ENCODE measurements around the gene KIF13A. TPM values are rescaled to one million over a fixed set of nuclear protein-coding genes. Genes with fewer than 3 reads are reported as not detected.

KIF13A gene
- total RNA-seq, 1 donor from 2014 or later, result 29.0 TPM

DNA sequence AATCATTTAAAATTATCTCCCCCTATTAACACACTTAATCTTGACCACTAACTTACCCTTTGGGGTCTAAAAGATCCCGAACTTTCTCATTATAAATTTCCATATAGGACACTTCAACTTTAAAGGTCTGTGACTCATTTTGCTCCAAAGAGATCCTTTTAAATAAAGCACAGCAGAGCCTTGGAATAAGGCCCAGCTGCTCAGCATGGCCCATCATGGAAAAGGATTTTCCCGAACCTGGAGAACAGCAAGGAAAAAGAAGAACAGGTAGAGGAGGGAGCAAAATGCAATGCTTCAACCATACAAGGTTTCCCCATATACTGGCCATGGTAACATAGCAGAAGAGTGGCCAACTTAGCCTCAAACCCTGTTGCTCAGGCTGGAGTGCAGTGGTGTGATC is 132.1 kb downstream of the KIF13A start:
- peaks cover 3% of the 10 kb centered on the region for H3K4me1 Mint-ChIP-seq
- no peak overlapping the region for H3K27ac Mint-ChIP-seq
- H3F3A ChIP-seq (ENCODE audit: low read depth), result no peaks in the 10 kb centered on the region
- H3K4me3 ChIP-seq, result no peak overlapping the region
- H3K36me3 ChIP-seq, result no peaks in the 10 kb centered on the region
- H3K9me3 ChIP-seq (ENCODE audit: low read depth), result no peaks in the 10 kb centered on the region
- H3K36me3 Mint-ChIP-seq, result peaks cover 6% of the 10 kb centered on the region
- no peak overlapping the region for H2AFZ ChIP-seq (replicated peaks)
- no peaks in the 10 kb centered on the region for H3K4me1 ChIP-seq
- H3K27me3 Mint-ChIP-seq (ENCODE audit: insufficient read depth, low read depth), result no peaks in the 10 kb centered on the region
- H3K27me3 ChIP-seq, result no peaks in the 10 kb centered on the region
- no peaks in the 10 kb centered on the region for H3K79me2 ChIP-seq (ENCODE audit: low read depth)
- no peak overlapping the region for H3K4me2 ChIP-seq
- no peaks in the 10 kb centered on the region for H3K9me3 Mint-ChIP-seq
- H3K9ac ChIP-seq, result no peak overlapping the region
- no peaks in the 10 kb centered on the region for H4K20me1 ChIP-seq (ENCODE audit: low read depth)
- no peak overlapping the region for H3K27ac ChIP-seq
- no peak for DNase-seq (ENCODE audit: low spot score)
- TF ChIP-seq, protein P1, sequence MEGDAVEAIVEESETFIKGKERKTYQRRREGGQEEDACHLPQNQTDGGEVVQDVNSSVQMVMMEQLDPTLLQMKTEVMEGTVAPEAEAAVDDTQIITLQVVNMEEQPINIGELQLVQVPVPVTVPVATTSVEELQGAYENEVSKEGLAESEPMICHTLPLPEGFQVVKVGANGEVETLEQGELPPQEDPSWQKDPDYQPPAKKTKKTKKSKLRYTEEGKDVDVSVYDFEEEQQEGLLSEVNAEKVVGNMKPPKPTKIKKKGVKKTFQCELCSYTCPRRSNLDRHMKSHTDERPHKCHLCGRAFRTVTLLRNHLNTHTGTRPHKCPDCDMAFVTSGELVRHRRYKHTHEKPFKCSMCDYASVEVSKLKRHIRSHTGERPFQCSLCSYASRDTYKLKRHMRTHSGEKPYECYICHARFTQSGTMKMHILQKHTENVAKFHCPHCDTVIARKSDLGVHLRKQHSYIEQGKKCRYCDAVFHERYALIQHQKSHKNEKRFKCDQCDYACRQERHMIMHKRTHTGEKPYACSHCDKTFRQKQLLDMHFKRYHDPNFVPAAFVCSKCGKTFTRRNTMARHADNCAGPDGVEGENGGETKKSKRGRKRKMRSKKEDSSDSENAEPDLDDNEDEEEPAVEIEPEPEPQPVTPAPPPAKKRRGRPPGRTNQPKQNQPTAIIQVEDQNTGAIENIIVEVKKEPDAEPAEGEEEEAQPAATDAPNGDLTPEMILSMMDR (IDR thresholded peaks at IDR 0.05), result no peak
- no peak for TF ChIP-seq EZH2phosphoT487 (IDR thresholded peaks at IDR 0.05)
- H3K4me3 Mint-ChIP-seq, result no peak overlapping the region

DNA sequence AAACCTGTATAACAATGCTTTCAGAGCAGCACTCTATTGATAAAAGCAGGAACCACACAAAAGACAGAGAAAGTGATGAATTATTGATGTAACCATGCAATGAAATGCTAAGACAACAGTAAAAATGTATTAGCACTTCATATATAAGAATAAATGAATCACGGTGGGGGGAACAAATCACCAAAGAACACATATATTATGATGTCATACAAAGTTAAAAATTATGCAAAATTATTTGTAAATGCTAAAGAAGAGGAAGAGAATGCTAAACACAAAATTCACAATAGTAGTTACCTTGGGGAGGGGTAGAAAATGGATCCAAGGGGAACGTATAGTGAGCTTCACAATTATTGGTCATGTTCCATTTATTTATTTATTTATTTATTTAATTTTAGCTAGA is 133.9 kb downstream of the KIF13A start:
- H3K36me3 ChIP-seq, result no peaks in the 10 kb centered on the region
- no peak overlapping the region for H3K27ac Mint-ChIP-seq

DNA sequence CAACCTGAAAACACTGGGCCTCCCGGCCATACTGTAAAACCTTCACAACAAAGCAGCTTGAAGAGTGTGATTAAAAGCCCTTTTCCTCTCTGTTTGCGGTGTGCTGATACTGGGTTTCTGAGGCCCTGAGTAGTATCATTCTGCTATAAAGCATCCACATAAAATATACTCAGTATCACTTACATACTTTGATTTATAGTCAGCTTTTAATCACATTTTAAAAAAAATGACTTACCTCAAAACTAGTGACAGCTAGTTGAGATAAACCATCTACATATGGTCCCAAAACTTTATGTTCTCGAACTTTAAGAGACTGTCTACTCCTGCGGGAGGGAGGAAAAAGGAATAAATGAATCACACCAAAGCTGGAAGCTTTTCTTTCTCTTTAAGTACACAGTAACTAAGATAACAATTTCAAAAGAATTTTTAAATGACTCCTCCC is 135.7 kb downstream of the KIF13A start:
- Mint-ChIP-seq H3K4me3 (no peak overlapping the region), H3K27ac (no peak overlapping the region), H3K9me3 (no peaks in the 10 kb centered on the region), H3K36me3 (peaks cover 14% of the 10 kb centered on the region), H3K4me1 (peaks cover 3% of the 10 kb centered on the region), H3K27me3 (ENCODE audit: insufficient read depth, low read depth) (no peaks in the 10 kb centered on the region)
- Histone ChIP-seq H3K36me3 (no peaks in the 10 kb centered on the region), H3F3A (ENCODE audit: low read depth) (no peaks in the 10 kb centered on the region), H3K9me3 (ENCODE audit: low read depth) (no peaks in the 10 kb centered on the region), H3K4me2 (no peak overlapping the region), H3K4me3 (no peak overlapping the region), H3K27ac (no peak overlapping the region), H3K4me1 (no peaks in the 10 kb centered on the region), H4K20me1 (ENCODE audit: low read depth) (no peaks in the 10 kb centered on the region), H3K9ac (no peak overlapping the region), H3K27me3 (no peaks in the 10 kb centered on the region), H3K79me2 (ENCODE audit: low read depth) (no peaks in the 10 kb centered on the region), H2AFZ (replicated peaks) (no peak overlapping the region)
- no peak for DNase-seq (ENCODE audit: low spot score)
- TF ChIP-seq EZH2phosphoT487 (IDR thresholded peaks at IDR 0.05), result no peak
- TF ChIP-seq, protein P1 (IDR thresholded peaks at IDR 0.05), result no peak
- TF ChIP-seq EZH2 (IDR thresholded peaks at IDR 0.05), result no peak

More for the DNA sequence above, 133.9 kb downstream of the KIF13A start:
- H3K9me3 ChIP-seq (ENCODE audit: low read depth), result no peaks in the 10 kb centered on the region
- H3K27me3 Mint-ChIP-seq (ENCODE audit: insufficient read depth, low read depth), result no peaks in the 10 kb centered on the region
- no peaks in the 10 kb centered on the region for H3K79me2 ChIP-seq (ENCODE audit: low read depth)
- H3K27ac ChIP-seq, result no peak overlapping the region
- H2AFZ ChIP-seq (replicated peaks), result no peak overlapping the region
- H3K4me3 Mint-ChIP-seq, result no peak overlapping the region
- no peak for DNase-seq (ENCODE audit: low spot score)
- no peak overlapping the region for H3K9ac ChIP-seq
- H4K20me1 ChIP-seq (ENCODE audit: low read depth), result no peaks in the 10 kb centered on the region
- no peaks in the 10 kb centered on the region for H3K4me1 ChIP-seq
- H3K4me1 Mint-ChIP-seq, result peaks cover 6% of the 10 kb centered on the region
- peaks cover 15% of the 10 kb centered on the region for H3K36me3 Mint-ChIP-seq
- H3K9me3 Mint-ChIP-seq, result no peaks in the 10 kb centered on the region
- H3K27me3 ChIP-seq, result no peaks in the 10 kb centered on the region
- no peaks in the 10 kb centered on the region for H3F3A ChIP-seq (ENCODE audit: low read depth)
- no peak for TF ChIP-seq EZH2 (IDR thresholded peaks at IDR 0.05)
- TF ChIP-seq, protein P1 (IDR thresholded peaks at IDR 0.05), result no peak
- TF ChIP-seq EZH2phosphoT487 (IDR thresholded peaks at IDR 0.05), result no peak
- H3K4me3 ChIP-seq, result no peak overlapping the region
- H3K4me2 ChIP-seq, result no peak overlapping the region
